ENCODE data around the gene LHX6. TPM values are rescaled to one million over a fixed set of nuclear protein-coding genes. Genes with fewer than 3 reads are reported as not detected.

LHX6 gene
- total RNA-seq, 2 donors from 2014 or later: 2.9 TPM; not detected in 1

- ATAC-seq (no peak), DNase-seq (no peak)
- H3K9me3 ChIP-seq: no peaks in the 10 kb centered on the region
- WGBS, 2 donors: 81 to 86% methylated on average over 8 of the region's 8 CpGs
- H3K36me3 ChIP-seq (replicated peaks in 1 of 2; ENCODE audit: insufficient read depth in 1 of 2, low read depth in 2 of 2): no peaks in the 10 kb centered on the region
- H3K27me3 ChIP-seq: no peaks in the 10 kb centered on the region
- no peak overlapping the region for H3K27ac ChIP-seq
- intact Hi-C loops (cut with DNase I): no loop called here
- no peak overlapping the region for H3K4me3 ChIP-seq
- no peak for TF ChIP-seq CTCF (IDR thresholded peaks at IDR 0.05)
- TF ChIP-seq POLR2A (IDR thresholded peaks at IDR 0.05): no peak
- H3K4me1 ChIP-seq: no peaks in the 10 kb centered on the region
These were observed 41.8 kb downstream of the LHX6 start for GRCh38 chr9:122186777-122187470.

- intact Hi-C loops (cut with DNase I): no loop called here
- 75 to 76% methylated on average over 4 to 5 of the region's 5 CpGs for WGBS, 2 donors
- Histone ChIP-seq H3K4me3 (no peak overlapping the region), H3K27ac (no peak overlapping the region), H3K27me3 (no peaks in the 10 kb centered on the region), H3K36me3 (replicated peaks in 1 of 2; ENCODE audit: insufficient read depth in 1 of 2, low read depth in 2 of 2) (no peaks in the 10 kb centered on the region), H3K4me1 (no peaks in the 10 kb centered on the region), H3K9me3 (no peaks in the 10 kb centered on the region)
- no peak for ATAC-seq
- TF ChIP-seq CTCF (IDR thresholded peaks at IDR 0.05): no peak
- no peak for TF ChIP-seq POLR2A (IDR thresholded peaks at IDR 0.05)
- no peak for DNase-seq
These were observed 42.5 kb downstream of the LHX6 start for GRCh38 chr9:122186301-122186700.

DNA sequence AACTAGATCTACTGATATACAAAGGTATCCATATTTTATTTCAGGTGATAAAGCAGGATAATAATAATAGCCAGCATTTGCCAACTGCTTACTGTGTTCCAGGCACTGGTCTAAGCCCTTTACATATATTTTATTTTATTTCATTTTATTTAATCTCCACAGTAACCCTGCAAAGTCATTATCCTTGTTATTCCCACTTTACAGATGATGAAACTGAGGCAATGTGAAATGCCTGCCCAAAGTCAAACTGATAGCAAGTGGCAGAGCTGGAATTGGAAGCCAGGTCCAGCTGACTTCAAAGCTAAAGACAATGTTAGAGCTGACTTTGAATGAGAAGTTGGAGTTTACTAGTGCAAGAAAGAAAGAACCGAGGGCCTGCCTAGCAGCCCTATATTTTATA is 44.2 kb downstream of the LHX6 start:
- H3K4me3 ChIP-seq: no peak overlapping the region
- no peaks in the 10 kb centered on the region for H3K36me3 ChIP-seq (replicated peaks in 1 of 2; ENCODE audit: insufficient read depth in 1 of 2, low read depth in 2 of 2)
- WGBS, 2 donors: 79 to 80% methylated on average over 1 of the region's 1 CpG
- H3K4me1 ChIP-seq: no peaks in the 10 kb centered on the region
- H3K27ac ChIP-seq: no peak overlapping the region
- DNase-seq: no peak
- TF ChIP-seq POLR2A (IDR thresholded peaks at IDR 0.05): no peak
- no peak for TF ChIP-seq CTCF (IDR thresholded peaks at IDR 0.05)
- no peaks in the 10 kb centered on the region for H3K9me3 ChIP-seq
- ATAC-seq: no peak
- intact Hi-C loops (cut with DNase I): no loop called here
- H3K27me3 ChIP-seq: no peaks in the 10 kb centered on the region

GRCh38 chr9:122183501-122183900 is 45.3 kb downstream of the LHX6 start:
- DNase-seq (no peak), ATAC-seq (no peak)
- Histone ChIP-seq H3K9me3 (no peaks in the 10 kb centered on the region), H3K4me1 (no peaks in the 10 kb centered on the region), H3K36me3 (replicated peaks in 1 of 2; ENCODE audit: insufficient read depth in 1 of 2, low read depth in 2 of 2) (no peaks in the 10 kb centered on the region), H3K27me3 (no peaks in the 10 kb centered on the region), H3K4me3 (no peak overlapping the region), H3K27ac (no peak overlapping the region)
- 70 to 82% methylated on average over 7 of the region's 7 CpGs for WGBS, 2 donors
- intact Hi-C loops (cut with DNase I): no loop called here
- TF ChIP-seq CTCF (IDR thresholded peaks at IDR 0.05): no peak
- no peak for TF ChIP-seq POLR2A (IDR thresholded peaks at IDR 0.05)

- ATAC-seq (no peak), DNase-seq (no peak)
- no peaks in the 10 kb centered on the region for H3K4me1 ChIP-seq
- no peaks in the 10 kb centered on the region for H3K36me3 ChIP-seq (replicated peaks in 1 of 2; ENCODE audit: insufficient read depth in 1 of 2, low read depth in 2 of 2)
- H3K27ac ChIP-seq: no peak overlapping the region
- intact Hi-C loops (cut with DNase I): no loop called here
- H3K9me3 ChIP-seq: no peaks in the 10 kb centered on the region
- 25 to 31% methylated on average over 4 of the region's 4 CpGs for WGBS, 2 donors
- H3K27me3 ChIP-seq: no peaks in the 10 kb centered on the region
- H3K4me3 ChIP-seq: no peak overlapping the region
- TF ChIP-seq POLR2A (IDR thresholded peaks at IDR 0.05) (no peak), CTCF (IDR thresholded peaks at IDR 0.05) (no peak)
These were observed 48.1 kb downstream of the LHX6 start for GRCh38 chr9:122180633-122181032.
